ENCODE results near the gene NETO1.

Gene NETO1

GRCh38 chr18:72867746-72868584 lies at the start of gene NETO1:
Gene NETO1, minus strand, starts transcription at chr18:72867987. Its CDS starts 696 bp downstream, at chr18:72867291.
- peak; percentile 64 for DNase-seq

- no peak for DNase-seq
Observed at GRCh38 chr18:72910045-72910444, 42.3 kb upstream of the NETO1 start.

- DNase-seq, result no peak
Observed at GRCh38 chr18:72908181-72908580, 40.4 kb upstream of the NETO1 start.

- no peak for DNase-seq
Observed at GRCh38 chr18:72903033-72903432, 35.2 kb upstream of the NETO1 start.

- peak; percentile 13 for DNase-seq
Observed at GRCh38 chr18:72899338-72899737, 31.6 kb upstream of the NETO1 start.

GRCh38 chr18:72898870-72899269 lies 31.1 kb upstream of the NETO1 start:
- no peak for DNase-seq

- DNase-seq, result no peak
Observed at GRCh38 chr18:72895548-72895947, 27.8 kb upstream of the NETO1 start.

- no peak for DNase-seq
Observed at GRCh38 chr18:72878561-72878960, 10.8 kb upstream of the NETO1 start.

GRCh38 chr18:72878143-72878542 lies 10.4 kb upstream of the NETO1 start:
- DNase-seq, result no peak

- no peak for DNase-seq
Observed at GRCh38 chr18:72871091-72871490, 3.3 kb upstream of the NETO1 start.

GRCh38 chr18:72869226-72870185 lies 1.7 kb upstream of the NETO1 start:
- no peak for DNase-seq

GRCh38 chr18:72868585-72869225 lies 918 bp upstream of the NETO1 start:
- peak; percentile 35 for DNase-seq

- peak; percentile 69 for DNase-seq
Observed at GRCh38 chr18:72866901-72867745, 664 bp downstream of the NETO1 start.

GRCh38 chr18:72866442-72866900 lies 1.3 kb downstream of the NETO1 start:
- no peak for DNase-seq

- no peak for DNase-seq
Observed at GRCh38 chr18:72863754-72864153, 4.0 kb downstream of the NETO1 start.

GRCh38 chr18:72859088-72859487 lies 8.7 kb downstream of the NETO1 start:
- DNase-seq, result no peak

- DNase-seq, result no peak
Observed at GRCh38 chr18:72849671-72850070, 18.1 kb downstream of the NETO1 start.

GRCh38 chr18:72848503-72849237 lies 19.1 kb downstream of the NETO1 start:
- DNase-seq, result no peak

GRCh38 chr18:72847771-72848170 lies 20.0 kb downstream of the NETO1 start:
- no peak for DNase-seq

- no peak for DNase-seq
Observed at GRCh38 chr18:72846736-72847533, 20.9 kb downstream of the NETO1 start.
